Neural cell (in vitro differentiated cells): ENCODE measurements around the gene KBTBD7. TPM values are rescaled to one million over a fixed set of nuclear protein-coding genes. Genes with fewer than 3 reads are reported as not detected.

ENCODE experiments used
- H2AFZ ChIP-seq: fragments of 200-600, 300-800 bp; sonication (generic), shearing (Covaris generic); 2 replicates; pipeline ENCODE4 v1.6.0; 2014; ENCODE audit warnings: low read depth, mild to moderate bottlenecking, antibody characterized with exemption, low read length, moderate library complexity
- H3F3A ChIP-seq: fragments of 200-600 bp; shearing (Covaris generic); 2 replicates; pipeline ENCODE4 v1.6.1; 2016; ENCODE audit warnings: mild to moderate bottlenecking, moderate library complexity, mixed read lengths, antibody characterized with exemption, low read length; ENCODE audit not compliant: insufficient read depth, poor library complexity, severe bottlenecking
- H3K27ac ChIP-seq: fragments of 200-600, 300-800 bp; sonication (generic), shearing (Covaris generic); 2 replicates; pipeline ENCODE4 v1.5.1; 2014; ENCODE audit warnings: mild to moderate bottlenecking, low read length, moderate library complexity
- H3K27me3 ChIP-seq: fragments of 300-800, 200-600 bp; sonication (generic), shearing (Covaris generic); 2 replicates; pipeline ENCODE4 v1.6.0; 2014; ENCODE audit warnings: mild to moderate bottlenecking, low read depth, low read length, moderate library complexity; ENCODE audit not compliant: insufficient read depth
- H3K36me3 ChIP-seq: fragments of 300-800, 200-600 bp; sonication (generic), shearing (Covaris generic); 2 replicates; pipeline ENCODE4 v1.5.1; 2014; ENCODE audit warnings: mild to moderate bottlenecking, antibody characterized with exemption, low read length, moderate library complexity; ENCODE audit not compliant: insufficient read depth
- H3K4me2 ChIP-seq: fragments of 300-800, 200-600 bp; sonication (generic), shearing (Covaris generic); 2 replicates; pipeline ENCODE4 v1.6.0; 2014; ENCODE audit warnings: mild to moderate bottlenecking, low read length
- H3K4me3 ChIP-seq: fragments of 300-800, 200-600 bp; sonication (generic), shearing (Covaris generic); 2 replicates; pipeline ENCODE4 v1.5.1; 2014; ENCODE audit warnings: mild to moderate bottlenecking, low read length, moderate library complexity
- H3K79me2 ChIP-seq: fragments of 200-600 bp; shearing (Covaris generic); replicated peaks from 2 replicates; pipeline ENCODE4 v1.6.0; 2014; ENCODE audit warnings: mild to moderate bottlenecking, low read length, moderate library complexity; ENCODE audit not compliant: insufficient read depth
- H3K9ac ChIP-seq: fragments of 300-800, 200-600 bp; sonication (generic), shearing (Covaris generic); 2 replicates; pipeline ENCODE4 v1.6.1; 2016; ENCODE audit warnings: mild to moderate bottlenecking, low read length, mixed read lengths
- H3K9me2 ChIP-seq: fragments of 200-600 bp; shearing (Covaris generic); 2 replicates; pipeline ENCODE4 v1.6.1; 2016; ENCODE audit warnings: mild to moderate bottlenecking, low read length, mixed read lengths; ENCODE audit not compliant: insufficient read depth
- H3K9me3 ChIP-seq: fragments of 200-600, 300-800 bp; sonication (generic), shearing (Covaris generic); 2 replicates; pipeline ENCODE4 v1.6.1; 2016; ENCODE audit warnings: mild to moderate bottlenecking, mixed run types, low read length, moderate library complexity, mixed read lengths
- H4K20me1 ChIP-seq: fragments of 200-600 bp; shearing (Covaris generic); 2 replicates; pipeline ENCODE4 v1.6.1; 2016; ENCODE audit warnings: mild to moderate bottlenecking, mixed run types; ENCODE audit not compliant: insufficient read depth
- EP300 ChIP-seq: fragments of 450-650 bp; conservative IDR thresholded peaks from 2 replicates; pipeline ENCODE4 v1.6.1; 2014; ENCODE audit warnings: antibody characterized with exemption, mild to moderate bottlenecking, moderate library complexity; ENCODE audit not compliant: poor library complexity, severe bottlenecking
- EZH2 ChIP-seq: fragments of 200-600, 300-800 bp; shearing (Covaris generic), sonication (generic); IDR thresholded peaks from 2 replicates; pipeline ENCODE4 v1.6.1; 2014; ENCODE audit warnings: antibody characterized with exemption, low read length, borderline replicate concordance, mild to moderate bottlenecking; ENCODE audit not compliant: insufficient read depth, poor library complexity, severe bottlenecking
- MXI1 ChIP-seq: fragments of 450-650 bp; conservative IDR thresholded peaks from 2 replicates; pipeline ENCODE4 v1.6.1; 2014; ENCODE audit warnings: antibody characterized with exemption, mild to moderate bottlenecking; ENCODE audit not compliant: poor library complexity, severe bottlenecking
- POLR2AphosphoS5 ChIP-seq: IDR thresholded peaks from 2 replicates; pipeline ENCODE4 v1.6.1; 2012
- RAD21 ChIP-seq: fragments of 450-650 bp; conservative IDR thresholded peaks from 2 replicates; pipeline ENCODE4 v1.6.1; 2014; ENCODE audit warnings: antibody characterized with exemption, mild to moderate bottlenecking, moderate library complexity
- SMC3 ChIP-seq: fragments of 450-650 bp; conservative IDR thresholded peaks from 2 replicates; pipeline ENCODE4 v1.6.1; 2014; ENCODE audit warnings: antibody characterized with exemption, mild to moderate bottlenecking, moderate library complexity; ENCODE audit not compliant: poor library complexity
- TAF1 ChIP-seq: IDR thresholded peaks from 2 replicates; pipeline ENCODE4 v1.6.1; 2012; ENCODE audit warnings: low read depth
- polyA plus RNA-seq: library from polyadenylated mRNA; depleted of rRNA; stranded (reverse); fragments of >200 nt; gene quantifications from 2 replicates; pipeline ENCODE4 v1.2.3, GENCODE V29; 2014
- TF ChIP-seq, protein P1 (sequence below): fragments of 450-650 bp; IDR thresholded peaks from 2 replicates; pipeline ENCODE4 v1.5.1; 2014; ENCODE audit warnings: antibody characterized with exemption, mild to moderate bottlenecking, moderate library complexity; ENCODE audit not compliant: poor library complexity, severe bottlenecking
- TF ChIP-seq, protein P2 (sequence below): IDR thresholded peaks from 2 replicates; pipeline ENCODE4 v1.6.1; 2012; ENCODE audit warnings: borderline replicate concordance

Gene KBTBD7
- polyA plus RNA-seq, 1 donor from 2014 or later, result 28.0 TPM

GRCh38 chr13:41156620-41157019 is 37.7 kb downstream of the KBTBD7 start:
- Histone ChIP-seq H3K4me3 (no peak overlapping the region), H4K20me1 (no peaks in the 10 kb centered on the region), H3K36me3 (no peaks in the 10 kb centered on the region), H3F3A (no peaks in the 10 kb centered on the region), H3K27ac (no peak overlapping the region), H3K9me3 (no peaks in the 10 kb centered on the region), H3K9me2 (no peaks in the 10 kb centered on the region), H2AFZ (no peak overlapping the region), H3K9ac (no peak overlapping the region), H3K27me3 (no peaks in the 10 kb centered on the region), H3K79me2 (no peaks in the 10 kb centered on the region), H3K4me2 (no peak overlapping the region)
- TF ChIP-seq MXI1 (no peak), SMC3 (no peak), EP300 (no peak), TAF1 (no peak), EZH2 (no peak), RAD21 (no peak), POLR2AphosphoS5 (no peak)
- TF ChIP-seq, protein P1, sequence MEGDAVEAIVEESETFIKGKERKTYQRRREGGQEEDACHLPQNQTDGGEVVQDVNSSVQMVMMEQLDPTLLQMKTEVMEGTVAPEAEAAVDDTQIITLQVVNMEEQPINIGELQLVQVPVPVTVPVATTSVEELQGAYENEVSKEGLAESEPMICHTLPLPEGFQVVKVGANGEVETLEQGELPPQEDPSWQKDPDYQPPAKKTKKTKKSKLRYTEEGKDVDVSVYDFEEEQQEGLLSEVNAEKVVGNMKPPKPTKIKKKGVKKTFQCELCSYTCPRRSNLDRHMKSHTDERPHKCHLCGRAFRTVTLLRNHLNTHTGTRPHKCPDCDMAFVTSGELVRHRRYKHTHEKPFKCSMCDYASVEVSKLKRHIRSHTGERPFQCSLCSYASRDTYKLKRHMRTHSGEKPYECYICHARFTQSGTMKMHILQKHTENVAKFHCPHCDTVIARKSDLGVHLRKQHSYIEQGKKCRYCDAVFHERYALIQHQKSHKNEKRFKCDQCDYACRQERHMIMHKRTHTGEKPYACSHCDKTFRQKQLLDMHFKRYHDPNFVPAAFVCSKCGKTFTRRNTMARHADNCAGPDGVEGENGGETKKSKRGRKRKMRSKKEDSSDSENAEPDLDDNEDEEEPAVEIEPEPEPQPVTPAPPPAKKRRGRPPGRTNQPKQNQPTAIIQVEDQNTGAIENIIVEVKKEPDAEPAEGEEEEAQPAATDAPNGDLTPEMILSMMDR, result no peak
- TF ChIP-seq, protein P2, sequence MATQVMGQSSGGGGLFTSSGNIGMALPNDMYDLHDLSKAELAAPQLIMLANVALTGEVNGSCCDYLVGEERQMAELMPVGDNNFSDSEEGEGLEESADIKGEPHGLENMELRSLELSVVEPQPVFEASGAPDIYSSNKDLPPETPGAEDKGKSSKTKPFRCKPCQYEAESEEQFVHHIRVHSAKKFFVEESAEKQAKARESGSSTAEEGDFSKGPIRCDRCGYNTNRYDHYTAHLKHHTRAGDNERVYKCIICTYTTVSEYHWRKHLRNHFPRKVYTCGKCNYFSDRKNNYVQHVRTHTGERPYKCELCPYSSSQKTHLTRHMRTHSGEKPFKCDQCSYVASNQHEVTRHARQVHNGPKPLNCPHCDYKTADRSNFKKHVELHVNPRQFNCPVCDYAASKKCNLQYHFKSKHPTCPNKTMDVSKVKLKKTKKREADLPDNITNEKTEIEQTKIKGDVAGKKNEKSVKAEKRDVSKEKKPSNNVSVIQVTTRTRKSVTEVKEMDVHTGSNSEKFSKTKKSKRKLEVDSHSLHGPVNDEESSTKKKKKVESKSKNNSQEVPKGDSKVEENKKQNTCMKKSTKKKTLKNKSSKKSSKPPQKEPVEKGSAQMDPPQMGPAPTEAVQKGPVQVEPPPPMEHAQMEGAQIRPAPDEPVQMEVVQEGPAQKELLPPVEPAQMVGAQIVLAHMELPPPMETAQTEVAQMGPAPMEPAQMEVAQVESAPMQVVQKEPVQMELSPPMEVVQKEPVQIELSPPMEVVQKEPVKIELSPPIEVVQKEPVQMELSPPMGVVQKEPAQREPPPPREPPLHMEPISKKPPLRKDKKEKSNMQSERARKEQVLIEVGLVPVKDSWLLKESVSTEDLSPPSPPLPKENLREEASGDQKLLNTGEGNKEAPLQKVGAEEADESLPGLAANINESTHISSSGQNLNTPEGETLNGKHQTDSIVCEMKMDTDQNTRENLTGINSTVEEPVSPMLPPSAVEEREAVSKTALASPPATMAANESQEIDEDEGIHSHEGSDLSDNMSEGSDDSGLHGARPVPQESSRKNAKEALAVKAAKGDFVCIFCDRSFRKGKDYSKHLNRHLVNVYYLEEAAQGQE, result no peak

DNA sequence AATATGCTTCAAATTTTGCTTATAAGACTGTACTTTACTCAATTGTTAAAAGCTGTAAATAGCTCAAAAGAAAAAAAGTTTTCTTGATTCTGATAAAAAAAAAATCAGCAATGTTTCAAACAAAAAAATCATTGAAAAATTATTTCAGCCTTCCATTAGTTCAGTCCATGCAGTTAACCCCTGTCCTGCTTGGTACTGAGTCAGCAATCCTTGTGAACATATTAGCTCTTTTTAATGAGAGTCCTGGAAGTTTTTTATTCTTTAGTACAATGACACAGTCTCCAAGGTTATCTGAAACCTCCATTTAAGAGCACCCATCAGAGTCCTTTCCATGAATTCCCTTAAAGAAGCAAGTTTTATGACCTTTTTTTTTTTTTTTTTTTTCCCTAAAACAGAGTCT is 40.3 kb downstream of the KBTBD7 start:
- no peaks in the 10 kb centered on the region for H3K27me3 ChIP-seq
- H3K79me2 ChIP-seq, result no peaks in the 10 kb centered on the region
- no peaks in the 10 kb centered on the region for H4K20me1 ChIP-seq
- peaks cover 8% of the 10 kb centered on the region for H3K9me3 ChIP-seq
- no peak overlapping the region for H3K27ac ChIP-seq
- no peak overlapping the region for H3K9ac ChIP-seq
- no peak overlapping the region for H3K4me3 ChIP-seq
- TF ChIP-seq POLR2AphosphoS5 (no peak), TAF1 (no peak), SMC3 (no peak), MXI1 (no peak), EZH2 (no peak), EP300 (no peak), RAD21 (no peak)
- TF ChIP-seq, protein P1, result no peak
- TF ChIP-seq, protein P2, result no peak
- no peak overlapping the region for H3K4me2 ChIP-seq
- peaks cover 4% of the 10 kb centered on the region for H3K36me3 ChIP-seq
- no peak overlapping the region for H2AFZ ChIP-seq
- no peaks in the 10 kb centered on the region for H3K9me2 ChIP-seq
- H3F3A ChIP-seq, result no peaks in the 10 kb centered on the region
